ENCODE measurements around the gene UPK3A.

UPK3A gene

GRCh38 chr22:45314054-45314721 is 29.4 kb downstream of the UPK3A start:
- no peak for DNase-seq (ENCODE audit: low spot score)
- TF ChIP-seq CTCF (IDR thresholded peaks at IDR 0.05; ENCODE audit: extremely low read depth, missing control alignments), result no peak

GRCh38 chr22:45314786-45315185 is 30.0 kb downstream of the UPK3A start:
- no peak for TF ChIP-seq CTCF (IDR thresholded peaks at IDR 0.05; ENCODE audit: extremely low read depth, missing control alignments)
- DNase-seq (ENCODE audit: low spot score), result no peak

GRCh38 chr22:45316796-45317526 is 32.2 kb downstream of the UPK3A start:
- no peak for TF ChIP-seq CTCF (IDR thresholded peaks at IDR 0.05; ENCODE audit: extremely low read depth, missing control alignments)
- DNase-seq (ENCODE audit: low spot score), result no peak

- no peak for DNase-seq (ENCODE audit: low spot score)
- TF ChIP-seq CTCF (IDR thresholded peaks at IDR 0.05; ENCODE audit: extremely low read depth, missing control alignments), result no peak
Observed at GRCh38 chr22:45317551-45318167, 32.9 kb downstream of the UPK3A start.

GRCh38 chr22:45318168-45318557 is 33.4 kb downstream of the UPK3A start:
- TF ChIP-seq CTCF (IDR thresholded peaks at IDR 0.05; ENCODE audit: extremely low read depth, missing control alignments), result no peak
- peak; percentile 87 for DNase-seq (ENCODE audit: low spot score)

GRCh38 chr22:45318558-45319323 is 34.0 kb downstream of the UPK3A start:
- no peak for TF ChIP-seq CTCF (IDR thresholded peaks at IDR 0.05; ENCODE audit: extremely low read depth, missing control alignments)
- DNase-seq (ENCODE audit: low spot score), result peak; percentile 60
